HG03575 (cell line): Measurements from ENCODE around the gene SMARCA2.

Experiments used
- ATAC-seq: cut with Tn5 transposase; IDR thresholded peaks from one replicate; pipeline ENCODE4 v1.9.1; 2021; ENCODE audit not compliant: unreplicated experiment, insufficient number of reproducible peaks, low FRiP score; ENCODE audit errors: extremely low read depth

Gene SMARCA2

DNA sequence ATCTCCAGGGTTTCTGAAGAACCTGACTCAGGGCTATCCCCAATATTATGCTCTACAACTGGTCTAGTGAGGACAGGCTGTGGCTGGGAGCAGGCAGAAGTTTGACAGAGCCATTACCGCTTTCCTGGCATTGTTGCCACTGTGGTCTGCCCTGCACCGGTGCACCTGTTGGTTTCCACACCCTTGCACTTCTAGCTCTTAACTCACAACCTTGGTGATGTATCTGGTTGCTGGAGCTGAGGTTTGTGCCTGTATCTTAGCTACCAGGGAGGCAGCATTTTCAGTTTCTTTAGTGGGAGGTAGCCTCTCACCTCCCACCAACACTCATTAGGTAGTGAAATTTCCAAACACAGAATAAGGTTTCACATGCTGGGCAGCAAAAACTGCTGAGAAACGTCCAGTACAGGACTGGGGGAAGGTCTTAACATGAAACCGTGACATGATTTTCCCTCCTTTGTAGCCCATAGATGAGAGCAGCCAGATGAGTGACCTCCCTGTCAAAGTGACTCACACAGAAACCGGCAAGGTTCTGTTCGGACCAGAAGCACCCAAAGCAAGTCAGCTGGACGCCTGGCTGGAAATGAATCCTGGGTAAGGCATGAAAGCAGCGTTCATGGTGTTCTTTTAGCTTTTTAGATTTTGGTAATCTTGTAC is 57.7 kb downstream of the SMARCA2 start:
- no peak for ATAC-seq

DNA sequence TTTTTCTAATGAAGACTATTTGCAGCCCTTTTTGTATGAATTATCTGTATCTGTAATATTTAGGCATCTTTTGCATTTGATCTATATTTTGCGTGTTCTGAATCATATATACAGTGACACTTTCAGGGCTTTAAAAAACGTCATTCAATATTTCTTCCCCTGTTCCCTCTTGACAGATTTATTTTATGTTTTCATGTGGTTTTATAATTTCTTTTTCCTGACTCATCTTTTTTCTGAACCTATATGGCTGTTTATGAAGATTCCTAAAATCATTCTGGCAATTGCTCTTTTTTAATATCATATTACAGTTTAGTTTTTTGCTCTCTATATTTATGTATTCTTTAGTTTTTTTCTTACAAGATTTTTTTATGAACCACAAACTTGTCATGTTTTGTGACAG is 67.6 kb downstream of the SMARCA2 start:
- ATAC-seq, result no peak

DNA sequence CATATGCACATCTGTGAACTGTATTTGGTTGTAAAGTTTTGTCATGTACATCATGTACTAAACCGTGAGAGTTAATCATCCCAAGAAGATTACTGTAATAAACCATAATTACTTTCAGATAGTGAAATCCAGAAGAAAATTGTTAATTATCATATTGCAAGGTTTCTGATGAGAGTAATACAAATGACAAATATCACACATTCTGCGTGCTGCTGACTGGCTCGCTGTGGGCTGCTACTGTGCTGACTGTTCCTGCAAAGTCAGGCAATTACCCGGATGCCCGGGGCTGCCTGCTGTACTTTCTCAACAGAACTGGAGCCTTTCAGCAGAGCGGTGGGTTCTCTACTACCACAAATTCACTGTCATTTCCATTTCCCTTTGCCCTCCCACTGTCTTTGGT is 68.3 kb downstream of the SMARCA2 start:
- no peak for ATAC-seq

DNA sequence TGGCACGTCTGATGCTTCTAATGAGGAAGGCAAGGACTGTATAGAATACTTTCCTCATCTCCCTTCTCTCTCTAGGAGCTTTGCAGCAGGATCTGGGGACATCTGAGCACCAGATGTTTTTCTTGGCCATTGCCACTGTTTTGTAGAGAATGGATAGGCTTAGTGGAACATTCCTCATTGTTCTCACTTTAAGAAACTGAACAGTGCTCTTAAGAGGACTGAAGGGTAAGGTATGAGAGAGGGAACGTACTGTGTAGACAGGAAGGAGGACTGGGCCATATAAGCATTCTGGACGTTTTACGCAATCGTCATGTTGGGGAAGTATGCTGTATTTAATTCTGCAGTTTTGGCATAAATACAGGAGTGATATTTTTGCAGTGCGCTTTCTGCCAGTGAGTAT is 70.6 kb downstream of the SMARCA2 start:
- no peak for ATAC-seq

DNA sequence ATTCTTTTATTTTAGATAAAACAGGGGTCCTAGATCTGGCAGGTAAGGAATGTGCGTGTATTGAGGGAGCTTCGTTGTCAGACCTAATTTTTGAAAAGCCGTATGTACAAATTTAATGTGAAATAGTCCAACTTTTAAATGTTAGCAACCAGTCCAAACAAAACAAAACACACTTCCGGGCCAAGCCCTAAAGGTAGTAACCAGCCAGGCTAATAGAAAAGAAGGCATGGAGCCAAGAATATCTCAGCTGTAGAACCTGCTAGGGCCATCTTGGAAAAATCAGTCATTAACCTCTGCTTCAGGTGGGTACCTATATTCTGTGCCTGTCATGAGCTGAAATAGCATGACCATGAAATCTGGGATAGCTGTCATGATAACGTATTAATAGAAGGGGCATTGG is 71.0 kb downstream of the SMARCA2 start:
- ATAC-seq, result no peak

DNA sequence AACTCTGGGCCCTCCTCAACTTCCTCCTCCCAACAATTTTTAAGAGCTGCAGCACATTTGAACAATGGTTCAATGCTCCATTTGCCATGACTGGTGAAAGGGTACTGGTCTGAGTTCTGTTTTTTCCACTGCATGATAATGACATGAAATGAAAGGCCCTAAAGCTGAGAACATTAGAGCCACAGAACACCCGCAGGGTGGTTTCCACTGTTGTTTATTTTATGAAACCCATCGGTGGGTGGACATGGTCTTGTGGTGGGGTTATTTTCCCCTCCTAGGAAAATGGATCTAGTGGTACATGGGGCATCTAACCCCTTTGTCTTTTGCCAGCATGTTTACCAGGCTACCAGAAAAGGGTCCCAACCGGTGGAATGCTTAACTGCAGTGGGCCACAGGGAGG is 71.8 kb downstream of the SMARCA2 start:
- ATAC-seq, result no peak

DNA sequence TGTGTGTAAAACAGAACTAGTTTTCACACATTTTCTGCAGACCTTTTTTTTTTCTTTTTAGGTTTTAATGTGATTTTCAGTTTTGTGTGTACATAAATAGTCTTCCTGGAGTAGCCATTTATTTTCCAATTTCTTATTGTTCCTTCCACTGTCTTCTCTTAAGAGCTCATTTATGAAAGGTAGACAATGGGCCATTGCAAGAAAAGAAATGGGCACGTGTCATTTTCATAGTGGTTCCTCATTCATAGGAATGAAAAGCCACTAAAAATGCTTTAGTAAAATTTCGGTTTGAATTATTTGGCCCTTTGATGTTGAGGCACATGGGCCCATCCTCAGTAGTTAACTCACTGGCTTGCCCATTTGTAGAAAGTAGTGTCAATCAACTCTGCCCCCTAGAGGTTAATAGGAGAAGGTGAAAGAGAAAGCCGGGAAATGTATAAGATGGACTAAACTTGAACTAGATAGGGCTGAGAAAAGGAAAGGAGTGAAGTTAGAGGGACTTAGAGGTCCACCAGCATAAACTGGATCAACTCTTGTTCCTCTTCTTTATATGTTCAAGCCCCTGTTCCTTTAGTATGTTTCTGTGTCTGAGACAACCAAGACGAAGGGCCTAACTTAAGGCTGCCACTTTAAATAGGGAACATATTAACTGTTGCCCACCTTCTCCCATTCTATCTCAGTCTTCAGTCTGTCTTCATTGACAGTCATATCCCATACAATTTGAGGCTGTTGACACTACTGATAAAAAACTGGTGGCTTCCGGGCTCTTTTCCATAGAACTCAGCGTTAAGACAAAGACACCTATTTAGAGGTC is 72.6 kb downstream of the SMARCA2 start:
- ATAC-seq, result peak; percentile 48

DNA sequence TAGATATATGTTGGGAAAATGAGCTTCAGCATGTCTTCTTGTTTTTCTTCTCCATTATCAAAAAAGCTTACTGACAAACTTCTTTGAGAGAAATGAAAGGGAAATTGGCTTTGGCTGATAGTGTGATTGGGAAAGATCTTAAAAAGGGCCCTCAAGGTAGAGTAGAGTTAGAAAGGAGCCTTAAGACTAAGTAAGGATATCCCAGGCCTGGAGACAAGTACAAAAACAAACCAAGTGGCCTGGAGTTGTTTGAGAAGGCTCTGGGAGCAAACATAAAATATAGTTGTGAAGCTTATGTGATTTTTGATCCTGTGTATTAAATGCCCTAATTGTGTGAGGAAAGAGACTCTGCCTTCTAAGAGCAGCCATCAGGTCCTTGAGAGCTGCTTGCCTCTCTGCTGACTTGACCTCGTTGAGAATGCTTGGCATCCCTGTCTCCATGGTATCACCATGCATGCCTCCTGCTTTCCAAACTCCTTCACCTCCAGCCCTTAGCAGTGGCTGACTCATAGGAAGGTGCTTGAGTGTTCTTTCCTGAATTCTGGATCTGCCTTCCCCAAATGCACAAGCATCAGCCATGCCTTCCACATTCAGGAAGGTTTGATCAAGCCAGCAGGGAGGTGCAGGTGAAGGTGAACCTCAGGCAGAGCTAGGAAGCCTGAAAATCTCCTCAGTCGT is 78.9 kb downstream of the SMARCA2 start:
- no peak for ATAC-seq

DNA sequence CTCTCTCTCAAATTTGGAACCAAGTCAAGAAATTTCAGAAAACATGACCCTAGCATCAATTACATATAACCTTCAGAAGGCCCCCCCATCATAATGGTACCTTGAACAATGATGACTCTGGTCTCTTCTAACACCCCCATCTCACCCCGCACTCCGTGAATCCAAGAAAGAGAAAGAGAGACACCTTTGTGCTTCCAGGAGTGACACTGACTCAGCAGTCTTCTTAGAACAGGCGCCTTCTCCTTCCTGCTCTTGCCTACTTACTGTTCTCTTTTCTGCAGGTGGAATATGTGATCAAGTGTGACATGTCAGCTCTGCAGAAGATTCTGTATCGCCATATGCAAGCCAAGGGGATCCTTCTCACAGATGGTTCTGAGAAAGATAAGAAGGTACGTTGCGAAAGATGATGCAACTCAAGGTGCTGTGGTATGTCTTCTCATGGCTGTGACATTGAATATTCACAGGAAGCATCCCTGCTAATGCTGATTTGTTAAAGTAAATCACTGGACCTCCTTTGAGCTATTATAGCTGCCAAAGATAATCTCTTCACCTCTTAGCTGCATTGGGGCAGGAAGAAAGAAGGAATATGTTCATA is 81.3 kb downstream of the SMARCA2 start:
- no peak for ATAC-seq

DNA sequence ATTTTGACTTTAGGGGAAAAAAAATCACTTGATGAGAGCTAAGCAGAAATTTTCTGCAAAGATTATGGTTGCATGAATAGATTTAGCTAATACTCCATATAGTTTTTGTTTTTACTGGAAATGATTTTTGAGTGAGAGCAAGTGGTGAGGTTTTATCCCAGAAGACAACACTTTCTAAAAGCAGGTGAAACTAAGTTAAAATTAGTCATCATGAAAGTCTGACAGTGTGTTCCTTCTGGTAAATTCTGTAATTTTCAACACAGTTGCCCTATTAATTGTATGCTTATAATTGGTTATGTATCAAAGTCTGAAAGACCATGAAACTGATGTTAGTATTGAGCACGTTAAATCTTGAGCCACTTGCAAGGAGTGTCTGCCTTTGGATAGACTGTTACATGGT is 91.5 kb downstream of the SMARCA2 start:
- ATAC-seq, result no peak

DNA sequence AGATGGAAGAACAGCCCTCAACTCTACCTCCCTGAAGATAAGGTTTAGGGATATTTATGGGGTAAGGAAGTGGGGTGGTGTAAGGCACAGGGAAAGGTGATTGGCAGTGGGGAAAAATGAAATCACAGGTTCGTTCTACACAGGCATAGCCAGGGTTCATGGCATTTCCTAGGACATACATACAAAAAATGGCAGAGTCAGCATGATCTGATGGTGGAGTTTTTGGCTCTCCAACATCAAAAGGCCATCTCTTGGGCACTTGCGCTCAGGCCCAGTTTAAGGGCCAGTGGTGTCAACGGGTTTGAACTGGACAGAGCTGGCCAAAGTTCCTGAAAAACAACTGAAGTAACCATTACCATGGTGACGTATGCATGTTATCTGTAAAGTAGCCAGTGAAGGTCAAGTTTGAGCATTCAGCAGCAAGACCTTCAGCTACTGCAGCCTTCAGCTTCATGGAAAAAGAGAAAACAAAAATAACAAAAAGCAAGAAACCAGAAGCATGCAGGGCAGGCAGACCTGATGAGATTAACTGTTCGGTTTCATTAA is 92.8 kb downstream of the SMARCA2 start:
- no peak for ATAC-seq

DNA sequence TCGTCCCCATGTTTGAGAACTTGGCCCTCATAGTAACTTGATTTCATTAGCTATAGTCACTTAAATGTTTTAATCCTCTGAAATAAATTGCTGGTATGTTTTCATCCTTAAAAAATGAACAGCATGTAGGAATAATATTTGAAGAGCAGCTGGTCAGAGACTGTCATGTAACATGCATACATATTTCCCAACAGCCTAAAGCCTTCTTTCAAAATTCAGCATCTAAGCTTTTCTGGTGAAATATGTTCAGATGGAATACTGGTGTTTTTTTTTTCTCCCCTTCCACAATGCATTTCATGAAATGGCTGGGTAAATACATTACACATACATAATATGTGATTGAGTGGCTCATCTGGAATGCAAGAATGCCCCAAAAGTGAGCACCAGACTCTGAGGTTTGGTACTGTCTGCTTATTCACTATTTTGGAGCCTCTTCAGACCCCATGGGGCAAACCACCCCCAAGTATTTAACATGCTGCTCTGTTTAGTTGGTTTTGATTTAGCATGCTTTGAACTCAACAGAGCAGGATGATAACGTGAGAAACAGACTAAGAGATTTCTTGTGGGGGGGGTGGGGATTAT is 94.0 kb downstream of the SMARCA2 start:
- no peak for ATAC-seq

DNA sequence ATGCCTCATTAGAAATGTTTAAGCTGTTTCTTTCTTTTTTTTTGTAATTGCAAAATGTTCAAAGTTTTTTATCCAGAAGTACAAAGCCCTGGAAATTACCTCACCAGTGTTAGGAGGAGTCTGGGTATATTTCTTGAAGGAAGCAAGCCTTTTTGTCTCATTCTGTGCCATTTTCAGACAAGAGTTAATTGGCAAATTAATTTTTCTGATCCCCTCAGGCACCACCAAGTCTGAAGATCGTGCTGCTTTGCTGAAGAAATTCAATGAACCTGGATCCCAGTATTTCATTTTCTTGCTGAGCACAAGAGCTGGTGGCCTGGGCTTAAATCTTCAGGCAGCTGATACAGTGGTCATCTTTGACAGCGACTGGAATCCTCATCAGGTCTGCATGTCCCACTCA is 94.9 kb downstream of the SMARCA2 start:
- ATAC-seq, result no peak

DNA sequence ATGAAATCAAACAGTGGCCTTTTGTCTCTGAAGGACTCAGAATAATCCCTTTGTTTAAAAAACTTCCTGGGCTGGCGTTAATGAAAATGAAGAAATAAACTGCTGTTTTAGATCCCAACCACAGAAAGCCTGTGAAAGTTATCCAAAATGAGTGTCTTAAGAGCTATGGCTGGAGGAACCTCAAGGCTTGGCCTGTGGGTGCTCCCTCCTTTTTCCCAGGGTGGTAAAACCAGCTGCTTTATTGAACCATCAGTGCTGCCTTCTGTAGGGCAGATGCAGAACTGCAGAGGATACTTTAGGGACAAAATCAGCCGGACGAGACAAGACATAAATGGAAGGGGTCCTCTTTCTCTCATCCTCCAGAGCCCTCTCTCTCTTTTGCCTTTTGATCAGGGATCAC is 100.9 kb downstream of the SMARCA2 start:
- no peak for ATAC-seq

DNA sequence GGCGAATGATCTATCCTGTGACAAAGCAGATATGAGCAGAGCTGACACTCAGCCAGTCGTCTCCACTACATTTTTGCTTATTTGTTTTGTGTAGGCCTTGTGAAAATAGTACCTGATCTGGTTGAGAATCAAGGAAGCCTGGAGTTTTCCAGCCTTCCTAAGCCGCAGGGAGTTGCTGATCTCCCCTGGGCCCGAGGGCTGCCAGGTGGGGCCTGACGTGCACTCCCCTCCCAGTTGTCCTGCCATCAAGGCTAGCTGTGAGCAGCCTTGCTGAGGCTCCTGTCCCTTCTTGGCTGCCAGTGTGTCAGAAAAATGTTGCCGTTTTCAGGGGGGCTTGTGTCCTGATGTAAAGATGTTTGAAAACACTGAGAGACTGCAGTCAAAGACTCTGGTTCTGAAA is 102.4 kb downstream of the SMARCA2 start:
- ATAC-seq, result no peak

DNA sequence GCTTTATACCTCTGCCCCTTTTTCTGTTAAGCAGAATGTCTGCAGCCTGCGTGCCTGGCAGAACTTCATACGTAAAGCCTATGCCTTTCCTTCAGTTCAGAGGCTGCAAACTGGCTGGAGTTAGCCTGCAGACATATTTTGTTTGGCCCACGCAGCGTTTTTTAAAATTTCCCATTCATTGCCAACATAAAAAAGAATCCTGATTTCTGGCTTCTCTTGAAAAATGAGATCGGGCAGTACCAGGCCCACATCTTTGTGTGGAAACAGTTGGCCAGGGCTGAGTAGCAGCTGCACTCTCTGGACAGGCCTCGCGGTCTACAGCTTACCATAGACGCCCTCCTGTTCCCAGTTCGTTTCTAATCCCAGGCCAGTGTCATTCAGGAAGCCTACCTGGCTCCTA is 104.4 kb downstream of the SMARCA2 start:
- no peak for ATAC-seq

DNA sequence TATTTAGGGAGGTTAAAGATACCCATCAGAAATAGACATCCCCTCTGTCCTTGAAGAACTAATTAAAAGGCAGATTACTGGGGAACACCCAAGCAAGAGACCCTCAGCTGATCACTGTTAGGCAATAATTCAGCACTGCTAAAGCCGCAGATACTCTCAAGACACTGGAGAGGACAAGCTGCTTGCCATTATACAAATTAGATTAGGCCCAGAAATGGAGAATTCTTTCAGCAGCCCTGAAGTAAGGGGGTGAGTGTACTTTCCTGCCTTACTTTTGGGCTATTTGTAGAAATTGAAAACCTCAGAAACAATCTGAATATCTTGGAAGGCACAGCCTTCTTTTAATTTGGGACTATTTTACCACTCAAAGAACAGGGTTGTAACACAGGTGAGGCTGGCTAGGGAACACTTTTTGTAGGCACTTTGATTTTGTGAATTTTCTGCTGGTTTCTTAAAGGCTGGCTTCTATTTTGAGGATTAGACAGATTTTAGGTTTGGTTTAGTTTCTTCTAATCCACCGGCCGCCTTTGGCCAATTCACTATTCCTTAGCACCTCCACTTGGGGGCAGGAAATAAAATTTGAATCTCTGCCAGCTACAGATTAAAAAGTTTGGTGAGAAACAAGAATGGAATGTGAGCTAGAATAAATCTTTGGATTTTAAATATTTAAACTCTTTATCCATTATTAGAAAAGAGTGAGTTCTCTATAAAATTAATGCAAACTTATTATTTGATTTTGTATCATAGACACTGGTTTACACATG is 106.0 kb downstream of the SMARCA2 start:
- no peak for ATAC-seq

DNA sequence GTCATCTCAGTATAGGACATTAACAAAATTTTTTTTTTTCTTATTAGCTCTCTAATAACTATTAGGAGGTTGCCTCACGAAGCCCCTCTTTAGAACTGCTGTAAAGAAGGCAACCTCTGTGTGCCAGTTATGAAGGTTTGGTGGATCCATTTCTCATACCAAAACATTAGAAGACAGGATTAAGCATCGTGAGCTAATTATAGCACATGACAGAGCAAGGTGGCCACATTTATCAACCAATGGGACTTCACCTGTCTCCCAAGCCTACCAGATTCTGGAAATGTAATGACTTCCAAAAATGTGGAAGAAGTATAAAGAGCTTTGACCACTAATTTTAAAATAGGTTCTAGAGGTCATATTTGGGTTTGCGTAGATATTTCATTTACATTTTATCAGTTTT is 107.2 kb downstream of the SMARCA2 start:
- ATAC-seq, result no peak

DNA sequence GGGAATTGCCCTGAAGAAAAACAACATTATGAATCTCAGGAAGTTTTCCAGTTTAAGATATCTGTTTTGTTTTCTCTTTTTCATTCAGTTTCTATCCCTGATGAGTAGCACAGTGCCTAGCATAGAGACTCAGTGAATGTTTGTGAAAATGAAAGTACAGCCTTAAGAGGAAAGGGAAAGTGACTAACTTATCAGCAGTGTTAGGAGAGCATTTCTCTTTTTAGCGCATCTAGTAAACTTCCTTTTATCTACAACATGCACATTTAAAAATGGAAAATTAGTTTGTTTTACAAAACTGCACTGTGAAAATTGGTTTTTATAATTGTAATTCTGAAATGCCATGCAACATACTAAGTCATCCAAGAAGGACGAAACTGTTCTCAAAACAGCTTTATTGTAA is 110.8 kb downstream of the SMARCA2 start:
- ATAC-seq, result peak; percentile 88
